Caco-2 (cell line): ENCODE results near the gene RALGPS1. TPM values are rescaled to one million over a fixed set of nuclear protein-coding genes. Genes with fewer than 3 reads are reported as not detected.

ENCODE experiments used
- BruUV-seq: library from RNA; stranded (reverse); fragments of 400-500 nt; replicated peaks from 2 replicates; lab custom pipeline; 2021; lab: Mats Ljungman, UMichigan
- CTCF ChIA-PET: fragments of 300-600 bp; sonication (Branson Sonifier 250); formaldehyde crosslinking; loops from one replicate; lab custom pipeline; 2022; ENCODE audit warnings: antibody characterized with exemption; lab: Charles Lee
- POLR2A ChIA-PET: fragments of 300-600 bp; sonication (Branson Sonifier 250); formaldehyde crosslinking; loops from one replicate; lab custom pipeline; 2022; ENCODE audit warnings: antibody characterized with exemption; lab: Charles Lee
- DNase-seq, 2 experiments: peaks; one replicate each; pipeline versions ENCODE4 v3.0.0 to v3.0.0-alpha.2; 2020 to 2022
- H3K27me3 ChIP-seq: replicated peaks from 2 replicates; pipeline ENCODE4 v1.6.0; 2011; ENCODE audit warnings: low read length; ENCODE audit not compliant: control insufficient read depth, insufficient read depth
- H3K36me3 ChIP-seq: 2 replicates; pipeline ENCODE4 v1.5.1; 2011; ENCODE audit warnings: low read length; ENCODE audit not compliant: control insufficient read depth, insufficient read depth
- H3K4me1 ChIP-seq: fragments of 250-450 bp; sonication (Bioruptor Pico); 2 replicates; pipeline ENCODE4 v1.5.1; 2020; ENCODE audit warnings: mild to moderate bottlenecking
- H3K4me3 ChIP-seq: 2 replicates; pipeline ENCODE4 v1.5.1; 2011; ENCODE audit warnings: low read depth, mild to moderate bottlenecking, control low read depth, low read length
- H3K9me3 ChIP-seq: fragments of 250-450 bp; sonication (Bioruptor Pico); 2 replicates; pipeline ENCODE4 v1.5.1; 2020; ENCODE audit warnings: mild to moderate bottlenecking, moderate library complexity
- H3K27ac Mint-ChIP-seq: one replicate; pipeline ENCODE4 v1.8.0; 2022; ENCODE audit warnings: mixed read lengths; ENCODE audit not compliant: unreplicated experiment
- H3K27me3 Mint-ChIP-seq: one replicate; pipeline ENCODE4 v1.8.0; 2022; ENCODE audit warnings: mixed read lengths; ENCODE audit not compliant: insufficient read depth, unreplicated experiment
- H3K36me3 Mint-ChIP-seq: one replicate; pipeline ENCODE4 v1.8.0; 2022; ENCODE audit warnings: mild to moderate bottlenecking, mixed read lengths; ENCODE audit not compliant: insufficient read depth, unreplicated experiment
- H3K4me1 Mint-ChIP-seq: one replicate; pipeline ENCODE4 v1.8.0; 2022; ENCODE audit warnings: low read depth, mixed read lengths; ENCODE audit not compliant: unreplicated experiment
- H3K4me3 Mint-ChIP-seq: one replicate; pipeline ENCODE4 v1.8.0; 2022; ENCODE audit warnings: mild to moderate bottlenecking, moderate library complexity, mixed read lengths; ENCODE audit not compliant: unreplicated experiment
- H3K9me3 Mint-ChIP-seq: one replicate; pipeline ENCODE4 v1.8.0; 2022; ENCODE audit warnings: mixed read lengths; ENCODE audit not compliant: unreplicated experiment
- intact Hi-C: fragments of 100-400 bp; cut with micrococcal nuclease; formaldehyde crosslinking; loops from one replicate; pipeline ENCODE4 v1.10.0; 2022; ENCODE audit not compliant: unreplicated experiment
- total RNA-seq: library from RNA; stranded (reverse); gene quantifications from 2 replicates; pipeline ENCODE4 v1.2.3, GENCODE V29; 2022
- TF ChIP-seq, protein P1 (sequence below), 2 experiments: fragments of 200-600 bp in 1 of 2; IDR thresholded peaks; 1 replicate in 1 of 2; 2 replicates in 1 of 2; pipeline versions ENCODE4 v1.5.1 to v1.8.0; 2011 to 2022; ENCODE audit warnings: antibody characterized with exemption in 1 of 2, control low read depth in 1 of 2, inconsistent platforms in 1 of 2, low read depth in 1 of 2, low read length in 1 of 2, mild to moderate bottlenecking in 1 of 2, moderate library complexity in 1 of 2; ENCODE audit not compliant: insufficient read depth in 1 of 2, severe bottlenecking in 1 of 2, unreplicated experiment in 1 of 2

Gene RALGPS1
- total RNA-seq, 1 experiment from 2014 or later, result 41.5 TPM

DNA sequence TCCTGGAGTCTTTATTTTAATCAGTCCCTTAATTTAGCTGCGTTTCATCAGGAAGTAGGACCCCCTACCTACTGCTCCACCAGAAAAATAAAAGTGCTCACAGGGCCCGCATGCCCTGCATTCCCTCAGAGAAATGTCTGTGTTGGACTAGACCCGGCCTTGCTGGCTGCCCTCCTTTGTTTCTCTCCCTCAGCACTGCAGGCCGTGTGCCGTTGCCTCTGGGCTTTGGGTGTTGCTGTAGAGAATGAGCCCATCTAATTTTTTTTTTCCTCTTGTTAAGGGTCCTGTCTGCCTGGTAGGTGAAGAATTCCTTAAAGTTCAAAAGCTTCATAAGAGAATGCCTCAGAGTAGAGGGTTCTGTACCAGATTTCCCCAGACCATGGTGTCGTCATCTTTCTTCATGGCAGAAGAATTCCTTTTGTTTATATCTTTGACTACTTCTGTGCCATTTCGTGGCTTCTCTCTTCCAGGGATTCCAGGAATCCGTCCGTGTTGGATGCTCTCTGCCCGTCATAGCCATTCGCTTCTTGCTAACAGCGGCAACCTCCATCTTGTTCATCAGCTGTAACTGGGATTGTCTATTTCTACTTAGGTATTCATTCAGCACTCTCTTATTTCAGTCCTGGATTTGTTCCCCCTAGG, 257.6 kb downstream of the RALGPS1 start:
- Histone ChIP-seq H3K9me3 (no peaks in the 10 kb centered on the region), H3K4me3 (no peak overlapping the region), H3K4me1 (no peaks in the 10 kb centered on the region), H3K36me3 (peaks cover 1% of the 10 kb centered on the region; the same call in 1 of the 2 replicates), H3K27me3 (no peaks in the 10 kb centered on the region)
- intact Hi-C loops, result no loop called here
- Mint-ChIP-seq H3K9me3 (no peaks in the 10 kb centered on the region), H3K4me1 (no peaks in the 10 kb centered on the region), H3K27me3 (no peaks in the 10 kb centered on the region), H3K4me3 (no peak overlapping the region), H3K27ac (peak overlapping the region; percentile 18), H3K36me3 (peaks cover 20% of the 10 kb centered on the region)
- TF ChIP-seq, protein P1, sequence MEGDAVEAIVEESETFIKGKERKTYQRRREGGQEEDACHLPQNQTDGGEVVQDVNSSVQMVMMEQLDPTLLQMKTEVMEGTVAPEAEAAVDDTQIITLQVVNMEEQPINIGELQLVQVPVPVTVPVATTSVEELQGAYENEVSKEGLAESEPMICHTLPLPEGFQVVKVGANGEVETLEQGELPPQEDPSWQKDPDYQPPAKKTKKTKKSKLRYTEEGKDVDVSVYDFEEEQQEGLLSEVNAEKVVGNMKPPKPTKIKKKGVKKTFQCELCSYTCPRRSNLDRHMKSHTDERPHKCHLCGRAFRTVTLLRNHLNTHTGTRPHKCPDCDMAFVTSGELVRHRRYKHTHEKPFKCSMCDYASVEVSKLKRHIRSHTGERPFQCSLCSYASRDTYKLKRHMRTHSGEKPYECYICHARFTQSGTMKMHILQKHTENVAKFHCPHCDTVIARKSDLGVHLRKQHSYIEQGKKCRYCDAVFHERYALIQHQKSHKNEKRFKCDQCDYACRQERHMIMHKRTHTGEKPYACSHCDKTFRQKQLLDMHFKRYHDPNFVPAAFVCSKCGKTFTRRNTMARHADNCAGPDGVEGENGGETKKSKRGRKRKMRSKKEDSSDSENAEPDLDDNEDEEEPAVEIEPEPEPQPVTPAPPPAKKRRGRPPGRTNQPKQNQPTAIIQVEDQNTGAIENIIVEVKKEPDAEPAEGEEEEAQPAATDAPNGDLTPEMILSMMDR (IDR thresholded peaks at IDR 0.05; ENCODE audit: insufficient read depth in 1 of 2, low read depth in 1 of 2, low read length in 1 of 2, severe bottlenecking in 1 of 2, unreplicated experiment in 1 of 2), result no peak
- ChIA-PET POLR2A (no interaction called here), CTCF (no interaction called here)
- no TSS peak for BruUV-seq
- DNase-seq, result no peak

DNA sequence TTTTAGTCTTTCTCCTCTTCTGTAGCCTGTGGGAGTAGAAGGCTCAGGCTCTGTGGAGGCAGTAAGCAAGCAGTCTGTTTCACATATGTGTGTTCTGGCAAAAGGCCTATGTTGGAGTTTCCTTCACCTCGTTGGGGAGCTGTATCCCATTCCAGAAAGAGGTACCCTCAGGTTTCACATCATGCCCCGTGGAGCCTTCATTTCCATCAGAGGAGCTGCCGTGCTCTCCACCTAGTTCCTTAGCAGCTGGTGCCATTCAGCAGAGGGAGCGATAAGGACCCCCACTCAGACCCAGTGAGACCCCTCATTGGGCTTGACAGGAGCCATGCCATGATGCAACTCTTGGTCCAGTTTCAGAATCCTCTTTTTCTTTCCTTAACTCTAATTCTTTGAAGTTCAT, 258.5 kb downstream of the RALGPS1 start:
- peaks cover 14% of the 10 kb centered on the region for H3K36me3 Mint-ChIP-seq
- H3K27ac Mint-ChIP-seq, result peak overlapping the region; percentile 18
- no peaks in the 10 kb centered on the region for H3K4me1 ChIP-seq
- no peaks in the 10 kb centered on the region for H3K27me3 Mint-ChIP-seq
- BruUV-seq, result no TSS peak
- TF ChIP-seq, protein P1 (IDR thresholded peaks at IDR 0.05; ENCODE audit: insufficient read depth in 1 of 2, low read depth in 1 of 2, low read length in 1 of 2, severe bottlenecking in 1 of 2, unreplicated experiment in 1 of 2), result no peak
- H3K4me3 ChIP-seq, result no peak overlapping the region
- CTCF ChIA-PET, result no interaction called here
- H3K27me3 ChIP-seq, result no peaks in the 10 kb centered on the region
- no peaks in the 10 kb centered on the region; the same call in 1 of the 2 replicates for H3K36me3 ChIP-seq
- POLR2A ChIA-PET, result no interaction called here
- no peaks in the 10 kb centered on the region for H3K9me3 ChIP-seq
- intact Hi-C loops, result no loop called here
- no peak overlapping the region for H3K4me3 Mint-ChIP-seq
- H3K4me1 Mint-ChIP-seq, result no peaks in the 10 kb centered on the region
- no peak for DNase-seq
- no peaks in the 10 kb centered on the region for H3K9me3 Mint-ChIP-seq

DNA sequence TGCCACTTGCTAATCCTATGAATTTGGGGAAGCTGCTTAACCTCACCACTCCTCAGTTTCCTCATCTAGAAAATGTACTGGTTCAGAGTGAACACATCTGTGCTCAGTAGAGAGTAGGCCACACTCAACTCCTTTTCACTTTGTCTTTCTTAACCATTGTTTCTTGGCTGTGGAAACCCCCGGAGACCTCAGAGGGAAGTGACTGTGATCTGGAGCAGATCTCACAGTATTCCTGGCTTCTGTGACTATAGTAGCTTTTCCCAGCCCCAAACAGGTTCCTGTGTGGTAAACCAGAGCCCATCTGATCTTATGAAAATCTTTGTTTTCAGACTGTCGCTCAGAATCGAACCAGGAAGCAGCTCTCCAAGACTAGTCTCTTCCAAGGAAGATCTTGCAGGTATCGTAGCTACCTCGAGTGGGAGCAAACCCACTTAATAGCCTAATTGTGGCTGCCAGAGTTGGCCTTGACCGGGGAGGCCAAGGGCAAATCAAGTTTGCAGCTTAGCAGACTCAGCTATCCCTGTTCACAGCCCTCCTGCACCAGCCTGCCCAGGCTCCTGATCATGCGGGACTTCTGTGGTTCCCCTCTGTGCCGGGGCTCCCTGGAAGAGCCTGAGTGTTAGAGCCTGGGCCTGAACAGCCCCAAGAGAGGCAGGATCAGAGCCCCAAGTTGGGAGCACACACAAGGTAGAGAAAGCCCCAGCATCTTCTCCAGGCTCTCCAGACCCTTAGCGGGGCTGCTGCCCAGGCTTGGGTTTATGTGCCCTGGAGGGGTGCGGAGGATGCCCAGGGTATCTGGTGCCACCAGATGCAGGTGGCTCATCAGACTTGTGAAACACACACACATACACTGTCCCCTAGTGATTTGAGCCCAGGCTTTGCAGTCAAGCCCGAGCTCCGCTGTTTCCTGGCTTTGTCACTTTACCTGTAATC, 260.1 kb downstream of the RALGPS1 start:
- CTCF ChIA-PET, result no interaction called here

More for the DNA sequence above, 260.1 kb downstream of the RALGPS1 start:
- H3K27me3 ChIP-seq, result no peaks in the 10 kb centered on the region
- DNase-seq, result no peak
- BruUV-seq, result no TSS peak
- TF ChIP-seq, protein P1 (IDR thresholded peaks at IDR 0.05; ENCODE audit: insufficient read depth in 1 of 2, low read depth in 1 of 2, low read length in 1 of 2, severe bottlenecking in 1 of 2, unreplicated experiment in 1 of 2), result no peak
- intact Hi-C loops, result no loop called here
- Mint-ChIP-seq H3K9me3 (no peaks in the 10 kb centered on the region), H3K27ac (no peak overlapping the region), H3K4me3 (no peak overlapping the region), H3K27me3 (no peaks in the 10 kb centered on the region), H3K4me1 (no peaks in the 10 kb centered on the region), H3K36me3 (peaks cover 14% of the 10 kb centered on the region)
- H3K36me3 ChIP-seq, result no peaks in the 10 kb centered on the region; the same call in 1 of the 2 replicates
- peaks cover 4% of the 10 kb centered on the region; the same call in 1 of the 2 replicates for H3K4me1 ChIP-seq
- no peaks in the 10 kb centered on the region for H3K9me3 ChIP-seq
- POLR2A ChIA-PET, result no interaction called here
- no peak overlapping the region for H3K4me3 ChIP-seq
